ENCODE data around the gene GORASP1.

GRCh38 chr3:39114456-39114855 is 7.0 kb upstream of the GORASP1 start:
- TF ChIP-seq CTCF (IDR thresholded peaks at IDR 0.05; ENCODE audit: low read depth, low read length, missing input control) (no peak), GABPA (IDR thresholded peaks at IDR 0.05 in 1 of 2, conservative IDR thresholded peaks at IDR 0.05 in 1 of 2) (no peak), ZBTB33 (IDR thresholded peaks at IDR 0.05) (no peak), TAF1 (conservative IDR thresholded peaks at IDR 0.05) (no peak), SP1 (IDR thresholded peaks at IDR 0.05) (no peak)
